GM19467 (cell line): ENCODE measurements around the gene BLOC1S5.

Experiments used
- ATAC-seq: cut with Tn5 transposase; IDR thresholded peaks from one replicate; pipeline ENCODE4 v1.9.1; 2021; ENCODE audit warnings: mild to moderate bottlenecking, moderate library complexity; ENCODE audit not compliant: unreplicated experiment

Gene BLOC1S5, protein sequence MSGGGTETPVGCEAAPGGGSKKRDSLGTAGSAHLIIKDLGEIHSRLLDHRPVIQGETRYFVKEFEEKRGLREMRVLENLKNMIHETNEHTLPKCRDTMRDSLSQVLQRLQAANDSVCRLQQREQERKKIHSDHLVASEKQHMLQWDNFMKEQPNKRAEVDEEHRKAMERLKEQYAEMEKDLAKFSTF

DNA sequence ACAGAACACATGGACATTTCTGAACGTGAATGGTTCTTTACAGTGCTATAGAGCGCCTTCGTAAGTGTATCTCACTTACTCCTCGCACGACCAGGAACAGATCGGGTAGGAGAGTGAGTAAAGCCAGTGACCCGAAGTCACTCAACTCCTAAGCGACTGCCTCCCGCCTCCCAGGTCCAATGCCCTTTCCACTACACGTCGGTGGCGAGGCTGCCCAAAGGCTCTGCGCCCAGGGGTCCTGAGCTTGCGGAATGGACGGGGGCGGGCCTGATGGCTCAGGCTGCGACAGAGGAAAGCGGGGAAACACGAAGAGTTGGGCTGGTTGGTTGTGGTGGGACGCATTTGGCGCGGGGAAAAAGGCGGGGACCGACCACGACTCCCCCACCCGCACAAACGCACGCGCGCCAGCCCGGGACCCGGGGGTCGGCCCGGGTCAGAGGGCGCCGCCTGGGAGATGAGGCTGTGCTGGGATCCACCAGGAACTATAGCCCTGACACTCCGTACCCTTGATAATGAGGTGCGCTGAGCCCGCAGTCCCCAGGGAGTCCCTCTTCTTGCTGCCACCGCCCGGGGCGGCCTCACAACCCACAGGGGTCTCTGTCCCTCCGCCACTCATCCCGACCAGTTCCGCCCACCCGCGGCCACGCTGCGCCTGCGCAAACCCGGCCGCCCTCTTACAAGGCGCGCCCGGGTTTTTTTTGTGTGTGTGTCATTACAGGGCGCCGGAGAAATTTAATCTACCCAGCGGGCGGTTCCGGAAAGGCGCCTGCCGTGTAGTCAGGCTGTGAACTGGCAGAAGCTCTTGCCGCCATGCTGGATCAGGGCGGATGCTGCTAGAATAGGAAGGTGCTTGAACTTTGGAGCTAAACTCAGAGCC, at the start of gene BLOC1S5:
Gene BLOC1S5, minus strand, starts transcription at position 629 of the 877 bp plus-strand sequence. Its CDS starts 13 bp downstream, at position 616.
- peak; percentile 93 for ATAC-seq

DNA sequence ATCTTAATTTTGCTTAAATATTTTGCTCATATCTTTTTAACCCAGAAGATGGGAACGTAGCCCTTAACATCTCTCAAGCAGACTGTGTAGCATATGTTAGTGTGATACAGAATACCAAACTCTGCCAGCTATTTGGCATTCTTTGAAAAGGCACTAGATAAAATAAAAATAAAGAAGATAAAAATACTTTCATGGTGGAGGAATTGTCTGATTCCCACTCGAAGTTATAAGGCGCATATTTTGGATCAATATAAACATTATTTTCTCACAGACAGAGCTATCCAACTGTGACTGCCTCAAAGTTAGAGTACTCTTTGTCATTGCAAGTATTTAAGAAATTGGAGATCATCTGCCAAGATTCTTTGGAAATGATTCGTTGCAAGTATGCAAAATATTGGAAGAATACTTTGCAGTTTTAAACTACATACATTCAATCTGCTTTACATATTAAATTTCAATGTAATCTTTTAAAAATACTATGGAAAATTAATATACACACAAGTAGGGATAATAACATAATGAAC, 49.0 kb upstream of the BLOC1S5 start:
- no peak for ATAC-seq

DNA sequence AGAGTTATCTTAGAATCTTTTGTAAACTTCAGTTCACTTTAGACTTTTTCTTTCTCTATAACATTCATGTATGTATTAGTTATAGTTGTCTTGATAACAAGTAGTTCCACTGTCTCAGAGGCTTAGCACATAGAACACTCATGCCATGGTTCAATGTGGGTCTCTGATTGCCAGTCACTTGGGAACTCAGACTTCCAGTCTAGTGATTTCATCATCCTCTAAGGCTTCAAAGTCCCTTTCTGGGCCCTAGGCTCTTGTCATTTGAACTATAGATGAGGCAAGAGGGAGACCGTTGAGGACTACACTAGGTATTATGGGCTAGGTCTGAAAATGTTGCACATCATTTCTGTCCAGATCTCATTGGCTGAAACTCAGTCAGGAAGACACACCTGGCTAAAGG, 46.5 kb upstream of the BLOC1S5 start:
- no peak for ATAC-seq

DNA sequence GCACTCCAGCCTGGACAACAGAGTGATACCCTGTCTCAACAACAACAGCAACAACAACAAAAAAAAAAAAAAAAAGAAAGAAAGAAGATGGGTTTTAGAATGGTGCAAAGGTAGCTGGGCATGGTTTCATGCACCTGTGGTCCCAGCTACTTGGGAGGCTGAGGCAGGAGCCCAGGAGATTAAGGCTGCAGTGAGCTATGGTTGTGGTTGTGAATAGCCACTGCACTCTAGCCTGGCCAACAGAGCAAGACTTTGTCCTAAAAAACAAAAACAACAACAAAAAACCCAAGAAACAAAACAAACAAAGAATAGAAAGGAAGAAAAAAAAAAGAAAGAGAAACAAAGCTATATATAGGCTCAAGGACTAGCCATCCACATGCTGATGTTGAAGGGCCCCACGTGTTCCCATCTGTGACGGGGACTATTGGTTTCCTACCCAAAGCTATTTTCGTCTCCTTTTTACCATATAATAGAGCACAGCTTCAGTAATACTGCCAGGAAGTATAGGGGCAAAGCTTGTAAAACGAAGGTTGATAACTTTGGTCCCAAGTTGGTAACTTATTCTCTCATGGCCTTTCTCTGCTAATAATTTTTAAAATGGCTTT, 46.0 kb upstream of the BLOC1S5 start:
- ATAC-seq, result no peak

DNA sequence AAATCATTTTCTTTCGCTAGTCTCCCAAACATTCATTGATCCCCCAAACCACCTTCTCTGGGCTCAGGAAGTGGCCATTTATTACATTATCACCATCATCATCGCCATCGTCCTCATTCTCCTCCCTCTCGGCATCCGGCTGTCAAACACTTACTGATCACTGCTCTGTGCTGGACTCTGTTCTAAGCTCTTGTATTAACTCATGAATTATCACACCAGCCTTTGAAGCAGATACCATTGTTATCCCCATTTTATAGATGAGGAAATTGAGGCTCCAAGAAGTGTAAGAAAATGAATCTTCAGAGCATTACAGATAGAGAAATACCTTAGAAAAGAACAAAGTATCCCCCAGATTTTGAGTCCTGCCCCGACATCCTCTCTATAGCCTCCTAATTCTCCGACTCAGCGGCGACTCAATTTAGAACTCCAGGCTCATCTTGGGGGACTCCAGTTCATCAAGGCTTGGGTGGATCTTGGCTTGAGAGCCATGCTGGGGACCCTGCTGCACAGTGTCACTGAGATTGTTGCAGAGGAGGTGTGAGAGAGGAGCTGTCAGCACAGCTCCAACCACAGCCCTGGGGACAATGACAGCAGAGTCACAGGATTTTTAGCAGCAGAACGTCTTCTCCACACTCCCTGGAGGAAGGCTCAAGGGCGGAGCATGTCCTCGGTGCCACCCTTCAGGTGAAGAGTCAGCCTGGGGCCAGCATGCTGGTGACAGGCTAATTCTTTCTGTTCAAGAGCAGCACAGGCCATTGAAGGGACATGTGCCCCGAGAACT, 44.8 kb upstream of the BLOC1S5 start:
- ATAC-seq, result no peak

DNA sequence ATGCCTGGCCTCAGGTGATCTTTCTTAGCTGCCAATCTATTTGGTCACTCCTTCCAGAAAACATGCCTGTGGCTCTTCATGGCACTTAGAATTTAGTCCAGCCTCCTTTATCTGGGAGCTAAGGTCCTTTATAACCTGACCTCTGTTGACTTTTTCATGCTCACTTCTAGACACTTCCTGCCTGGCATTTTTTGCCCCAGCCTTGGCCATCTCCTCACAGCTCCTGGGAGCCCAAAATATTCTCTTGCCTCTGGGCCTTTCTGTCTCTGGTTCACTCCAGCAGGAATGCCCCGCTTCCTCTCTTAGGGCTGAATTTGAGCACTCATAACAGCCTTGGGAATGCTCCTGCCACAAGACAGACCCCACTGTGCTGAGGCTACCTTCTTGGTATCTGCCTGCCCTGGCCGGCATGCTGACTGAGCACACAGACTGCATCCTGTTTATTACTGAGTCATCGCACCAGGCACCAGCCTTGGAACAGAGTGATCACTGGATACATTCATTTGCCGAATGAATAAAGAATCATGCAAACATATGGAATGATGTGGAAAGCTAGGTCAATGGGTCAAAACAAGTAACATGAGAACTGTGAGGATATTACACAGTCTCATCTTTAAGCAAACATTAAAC, 44.0 kb upstream of the BLOC1S5 start:
- no peak for ATAC-seq

DNA sequence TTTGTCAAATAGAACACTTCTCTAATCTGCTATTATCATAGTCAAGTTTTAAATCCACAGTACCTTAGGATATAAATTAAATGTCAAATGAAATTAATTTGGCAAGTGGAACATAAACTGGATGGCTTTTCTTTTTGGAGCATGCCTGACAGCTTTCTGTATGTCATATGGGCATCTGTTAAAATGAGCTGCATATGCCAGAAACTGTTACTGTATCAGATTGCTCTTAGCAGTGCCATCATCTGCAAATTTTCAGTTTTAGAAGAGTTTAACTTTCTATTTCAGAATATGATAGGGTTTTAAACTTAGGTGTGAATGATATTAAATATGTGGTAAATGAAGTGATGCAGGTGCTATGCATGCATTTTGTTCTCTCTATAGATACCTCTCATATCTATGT, 41.6 kb upstream of the BLOC1S5 start:
- ATAC-seq, result no peak

DNA sequence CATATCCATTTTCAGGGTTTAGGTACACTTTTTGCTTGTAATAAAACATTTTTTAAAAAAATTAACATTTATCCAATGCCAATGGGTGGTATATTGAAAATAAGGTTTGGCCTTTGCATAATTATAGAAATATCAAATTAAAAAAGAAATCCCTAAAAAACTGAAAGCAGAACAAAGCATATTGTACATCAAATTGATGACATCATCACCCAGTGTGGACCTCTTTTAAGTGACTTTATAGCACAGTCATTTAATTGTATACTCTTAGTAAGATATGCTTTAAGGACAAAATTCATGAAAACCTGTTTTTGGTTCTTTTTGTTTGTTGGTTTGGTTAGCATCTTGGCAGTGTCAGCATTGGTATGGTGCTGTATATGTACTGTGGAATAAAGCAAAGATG, 39.5 kb upstream of the BLOC1S5 start:
- ATAC-seq, result no peak

DNA sequence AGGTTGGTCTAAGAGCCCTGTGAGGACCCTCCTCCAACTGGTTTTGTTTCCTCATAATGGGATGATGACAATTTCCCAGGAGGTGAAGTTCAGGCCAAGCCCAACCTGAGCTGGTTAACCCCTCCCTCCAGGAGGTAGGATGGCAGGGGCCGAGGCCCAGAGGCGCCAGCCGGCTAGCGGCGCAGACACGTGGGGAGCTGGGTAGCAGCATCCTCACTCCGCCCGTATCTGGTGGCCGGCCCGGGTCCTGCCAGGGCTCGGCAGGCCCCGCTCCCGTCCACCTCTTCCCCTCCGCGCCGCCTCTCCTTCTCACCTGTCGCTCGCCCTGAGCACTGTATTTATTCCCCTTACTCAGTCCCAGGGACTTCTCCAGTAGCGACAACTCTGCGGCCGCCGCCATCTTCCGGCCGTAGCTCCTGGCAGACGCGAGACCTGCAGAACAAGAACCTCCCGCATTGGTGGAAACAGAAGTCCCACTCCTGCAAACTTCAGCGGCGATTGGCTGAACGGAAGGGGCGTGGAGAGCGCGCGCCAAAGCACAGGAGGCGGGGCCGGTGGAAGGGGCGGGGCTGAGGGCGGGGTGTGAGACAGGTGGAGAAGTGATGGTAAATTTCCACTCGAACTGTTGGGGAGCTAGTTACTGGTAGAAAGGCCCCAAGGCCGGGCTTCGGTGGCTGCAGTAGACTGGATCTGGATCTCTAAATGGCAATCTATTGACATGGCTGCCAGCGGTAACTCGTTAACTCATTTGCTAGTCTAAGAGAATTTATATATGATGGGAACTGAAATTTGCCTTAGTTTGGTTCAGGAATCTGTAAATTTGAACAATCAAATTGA, 38.2 kb upstream of the BLOC1S5 start, which contains the start of gene EEF1E1:
Gene EEF1E1, minus strand, starts transcription at position 427 of the 837 bp plus-strand sequence. Its CDS starts 27 bp downstream, at position 400.
- ATAC-seq, result peak; percentile 99

DNA sequence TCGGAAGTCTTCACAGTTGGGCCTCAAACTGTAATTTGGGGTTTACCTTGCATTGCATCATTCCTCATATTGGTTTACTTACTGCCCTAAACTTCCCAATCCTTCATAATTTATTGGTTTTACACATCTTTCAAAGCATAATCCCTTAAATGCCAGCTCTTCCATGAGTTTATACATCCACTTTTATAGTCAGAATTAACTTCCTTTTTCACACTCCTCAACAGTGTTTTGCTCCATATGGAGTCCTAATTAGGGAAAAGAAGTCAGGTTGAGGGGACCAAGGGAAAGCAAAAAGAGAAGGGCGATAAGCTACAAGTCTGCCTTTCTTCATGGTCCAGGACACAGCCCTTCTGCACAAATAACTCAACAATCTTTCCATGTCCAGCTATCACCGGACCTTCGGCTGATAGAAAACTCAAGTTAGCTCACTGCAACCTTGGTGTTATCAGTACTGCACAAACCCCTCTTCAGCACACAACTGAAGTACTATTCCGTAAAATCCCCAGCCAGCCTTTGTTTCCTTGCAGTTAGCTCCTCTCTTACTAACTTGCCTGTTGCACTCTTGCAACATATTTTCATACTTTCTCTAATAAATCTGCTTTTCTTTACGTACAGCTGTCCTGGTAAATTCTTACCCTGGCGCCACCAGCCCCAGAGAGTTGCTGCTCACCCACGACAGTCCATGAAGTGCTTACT, 36.1 kb upstream of the BLOC1S5 start:
- no peak for ATAC-seq

DNA sequence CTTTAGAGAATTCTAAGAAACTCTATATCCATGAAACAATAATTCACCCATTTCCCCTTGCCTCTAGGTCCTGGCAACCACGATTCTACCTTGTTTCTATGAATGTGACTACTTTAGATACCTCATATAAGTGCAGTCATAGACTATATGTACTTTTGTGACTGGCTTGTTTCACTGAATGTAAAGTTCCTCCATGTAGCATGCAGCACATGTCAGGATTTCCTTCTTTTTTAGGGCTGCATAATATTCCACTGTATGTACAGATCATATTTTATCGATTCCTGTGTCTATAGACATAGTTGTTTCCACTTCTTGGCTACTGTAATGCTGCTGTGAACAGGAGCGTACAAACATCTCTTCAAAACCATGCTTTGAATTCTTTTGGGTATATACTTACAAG, 26.5 kb upstream of the BLOC1S5 start:
- ATAC-seq, result no peak

DNA sequence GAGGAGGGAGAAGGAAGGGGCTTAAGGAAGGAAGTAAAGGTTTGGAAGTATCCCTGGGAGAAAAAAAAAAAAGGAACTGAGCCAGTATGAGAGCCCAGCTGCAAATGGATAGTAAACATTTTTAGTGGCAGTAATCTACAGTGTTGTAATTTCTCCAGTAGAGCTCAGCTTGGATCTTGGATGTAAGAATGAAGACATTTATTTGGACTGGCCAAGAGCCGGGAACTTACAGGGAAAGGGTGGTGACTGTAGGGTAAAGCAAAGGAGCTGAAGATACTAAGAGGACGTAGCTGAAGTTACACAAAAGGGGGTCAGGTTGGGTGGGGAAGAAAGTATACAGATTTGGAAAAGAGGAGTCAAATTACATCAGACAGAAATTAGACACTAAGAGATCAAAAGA, 24.7 kb upstream of the BLOC1S5 start:
- no peak for ATAC-seq

DNA sequence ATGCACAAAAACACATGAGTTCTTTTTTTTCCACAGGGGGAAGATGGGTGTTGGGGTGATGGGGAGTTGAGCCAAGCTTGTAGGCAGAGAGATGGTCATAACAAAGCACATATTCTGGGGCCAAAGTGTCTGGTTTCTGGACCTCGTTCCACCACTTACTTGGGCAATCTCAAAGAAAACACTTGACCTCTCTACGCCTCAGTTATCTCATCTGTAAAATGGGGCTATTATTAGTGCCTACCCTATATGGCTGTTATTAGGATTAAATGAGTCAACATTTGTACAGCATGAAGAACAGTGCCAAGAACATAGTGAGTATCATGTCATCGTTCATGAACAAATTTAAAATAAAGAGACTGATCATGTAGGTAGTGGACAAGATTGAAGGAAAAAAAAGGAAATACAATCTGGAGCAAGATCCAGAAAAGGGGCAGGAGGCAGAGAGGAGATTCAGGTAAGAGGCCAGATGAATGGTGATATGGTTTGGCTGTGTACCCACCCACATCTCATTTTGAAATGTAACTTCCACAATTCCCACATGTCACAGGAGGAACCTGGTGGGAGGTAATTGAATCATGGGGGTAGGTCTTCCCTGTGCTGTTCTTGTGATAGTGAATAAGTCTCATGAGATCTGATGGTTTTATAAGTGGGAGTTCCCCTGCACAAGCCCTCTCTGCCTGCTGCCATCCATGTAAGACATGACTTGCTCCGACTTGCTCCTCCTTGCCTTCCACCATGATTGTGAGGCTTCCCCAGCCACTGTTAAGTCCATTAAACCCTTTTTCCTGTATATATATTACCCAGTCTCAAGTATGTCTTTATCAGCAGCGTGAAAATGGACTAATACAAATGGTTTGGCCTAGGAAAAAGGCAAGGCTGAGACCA, 23.9 kb upstream of the BLOC1S5 start:
- no peak for ATAC-seq

DNA sequence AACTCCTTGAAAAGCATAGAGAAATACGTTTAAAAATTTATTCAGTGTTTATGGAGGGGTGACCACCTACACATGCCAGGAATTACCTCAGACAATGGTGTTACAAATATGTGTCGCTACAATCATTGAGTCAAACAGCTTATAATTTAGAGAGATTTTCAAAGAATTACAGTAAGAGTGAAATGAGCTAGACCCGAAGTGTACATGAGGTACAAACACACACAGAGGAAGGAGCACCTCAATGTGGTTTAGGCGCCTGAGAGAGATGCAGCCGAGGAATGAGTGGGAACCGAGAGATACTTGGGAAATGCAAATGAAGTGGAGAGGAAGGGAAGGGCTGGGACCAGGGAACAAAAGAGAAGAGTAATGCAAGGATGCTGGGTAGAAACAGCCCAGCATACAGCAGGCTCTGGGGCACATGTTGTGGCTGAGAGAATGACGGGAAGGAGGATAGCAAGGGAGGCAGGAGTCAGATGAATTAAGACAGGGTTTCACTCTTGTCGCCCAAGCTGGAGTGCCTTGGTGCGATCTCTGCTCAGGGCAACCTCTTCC, 22.6 kb upstream of the BLOC1S5 start:
- ATAC-seq, result no peak

DNA sequence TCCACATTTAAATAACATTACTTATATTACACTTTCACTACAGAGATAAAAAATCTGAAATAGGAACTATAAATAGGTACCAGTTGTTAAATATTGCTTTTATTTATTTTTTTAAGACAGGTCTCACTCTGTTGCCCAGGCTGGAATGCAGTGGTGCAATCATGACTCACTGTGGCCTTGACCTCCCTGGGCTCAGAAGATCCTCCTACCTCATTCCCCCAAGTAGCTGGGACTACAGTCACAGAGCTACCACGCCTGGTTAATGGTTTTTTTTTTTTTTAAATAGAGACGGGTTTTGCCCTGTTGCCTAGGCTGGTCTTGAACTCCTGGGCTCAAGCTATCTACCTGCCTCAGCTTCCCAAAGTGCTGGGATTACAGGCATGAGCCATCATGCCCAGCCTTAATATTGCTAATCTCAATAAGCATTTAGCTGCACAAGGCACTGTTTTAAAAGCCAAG, 20.9 kb upstream of the BLOC1S5 start:
- no peak for ATAC-seq

DNA sequence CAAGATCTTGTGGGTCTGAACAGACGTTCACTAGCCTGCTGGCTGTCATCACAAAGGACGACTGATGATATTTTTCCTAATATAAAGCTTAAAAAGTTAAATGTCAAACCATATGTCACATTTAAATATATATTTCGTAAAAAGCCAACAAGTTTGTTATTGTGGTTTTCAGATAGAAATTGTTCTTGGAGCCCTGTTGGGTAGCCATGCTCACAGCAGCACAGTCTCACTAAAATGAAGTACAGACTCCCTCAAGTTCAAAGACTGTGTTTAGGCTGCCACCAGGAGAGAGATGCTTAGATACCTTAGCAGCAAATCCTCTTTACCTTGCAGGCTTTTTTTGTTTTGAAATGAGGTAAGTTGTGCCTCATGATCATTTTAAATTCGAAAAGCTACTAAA, 20.4 kb upstream of the BLOC1S5 start:
- ATAC-seq, result no peak
